ENCODE results near the gene KIF5A.

- TF ChIP-seq REST (IDR thresholded peaks at IDR 0.05; ENCODE audit: low read depth) (no peak), RAD21 (IDR thresholded peaks at IDR 0.05; ENCODE audit: low read depth) (no peak), TAF1 (IDR thresholded peaks at IDR 0.05; ENCODE audit: low read depth) (no peak; the same call in 1 of the 2 replicates), EP300 (IDR thresholded peaks at IDR 0.05; ENCODE audit: borderline replicate concordance) (no peak), CEBPB (IDR thresholded peaks at IDR 0.05) (no peak)
Measured at GRCh38 chr12:57610554-57611107, 60.8 kb downstream of the KIF5A start.

All from Ishikawa (cell line).